ENCODE results near the gene ETFDH.

DNA sequence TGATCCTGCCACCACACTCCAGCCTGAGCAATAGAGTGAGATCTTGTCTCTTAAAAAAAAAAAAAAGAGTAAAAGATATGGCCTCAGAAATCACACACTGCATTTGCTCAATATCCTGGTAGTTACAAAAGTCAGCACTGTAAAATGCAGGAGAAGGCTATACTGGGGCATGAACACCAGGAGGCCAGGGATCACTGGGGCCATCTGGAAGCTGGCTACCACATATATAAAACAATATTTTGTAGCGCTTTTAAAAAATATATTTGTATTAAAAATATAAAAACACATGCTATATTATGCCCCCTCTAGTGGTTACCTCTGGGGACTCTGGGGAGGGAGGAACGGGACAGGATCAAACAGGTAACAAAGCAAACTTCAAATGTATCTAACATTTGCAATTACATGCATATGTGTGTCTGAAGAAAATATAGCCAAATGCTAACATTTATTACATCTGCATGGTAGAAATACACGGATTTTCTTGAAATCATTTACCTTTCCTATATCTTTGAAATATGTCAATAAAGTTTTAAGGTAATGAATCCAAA, 4.4 kb upstream of the ETFDH start:
- TF ChIP-seq EZH2 (IDR thresholded peaks at IDR 0.05; ENCODE audit: borderline replicate concordance, insufficient read depth, low read length, poor library complexity, severe bottlenecking) (no peak), POLR2AphosphoS5 (IDR thresholded peaks at IDR 0.05) (no peak), EP300 (conservative IDR thresholded peaks at IDR 0.05; ENCODE audit: poor library complexity, severe bottlenecking) (no peak), SMC3 (conservative IDR thresholded peaks at IDR 0.05; ENCODE audit: poor library complexity) (peak; percentile 46), TAF1 (IDR thresholded peaks at IDR 0.05; ENCODE audit: low read depth) (no peak), MXI1 (conservative IDR thresholded peaks at IDR 0.05; ENCODE audit: poor library complexity, severe bottlenecking) (no peak)
- TF ChIP-seq, protein P1, sequence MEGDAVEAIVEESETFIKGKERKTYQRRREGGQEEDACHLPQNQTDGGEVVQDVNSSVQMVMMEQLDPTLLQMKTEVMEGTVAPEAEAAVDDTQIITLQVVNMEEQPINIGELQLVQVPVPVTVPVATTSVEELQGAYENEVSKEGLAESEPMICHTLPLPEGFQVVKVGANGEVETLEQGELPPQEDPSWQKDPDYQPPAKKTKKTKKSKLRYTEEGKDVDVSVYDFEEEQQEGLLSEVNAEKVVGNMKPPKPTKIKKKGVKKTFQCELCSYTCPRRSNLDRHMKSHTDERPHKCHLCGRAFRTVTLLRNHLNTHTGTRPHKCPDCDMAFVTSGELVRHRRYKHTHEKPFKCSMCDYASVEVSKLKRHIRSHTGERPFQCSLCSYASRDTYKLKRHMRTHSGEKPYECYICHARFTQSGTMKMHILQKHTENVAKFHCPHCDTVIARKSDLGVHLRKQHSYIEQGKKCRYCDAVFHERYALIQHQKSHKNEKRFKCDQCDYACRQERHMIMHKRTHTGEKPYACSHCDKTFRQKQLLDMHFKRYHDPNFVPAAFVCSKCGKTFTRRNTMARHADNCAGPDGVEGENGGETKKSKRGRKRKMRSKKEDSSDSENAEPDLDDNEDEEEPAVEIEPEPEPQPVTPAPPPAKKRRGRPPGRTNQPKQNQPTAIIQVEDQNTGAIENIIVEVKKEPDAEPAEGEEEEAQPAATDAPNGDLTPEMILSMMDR (IDR thresholded peaks at IDR 0.05; ENCODE audit: poor library complexity, severe bottlenecking), result peak; percentile 47
- TF ChIP-seq, protein P2, sequence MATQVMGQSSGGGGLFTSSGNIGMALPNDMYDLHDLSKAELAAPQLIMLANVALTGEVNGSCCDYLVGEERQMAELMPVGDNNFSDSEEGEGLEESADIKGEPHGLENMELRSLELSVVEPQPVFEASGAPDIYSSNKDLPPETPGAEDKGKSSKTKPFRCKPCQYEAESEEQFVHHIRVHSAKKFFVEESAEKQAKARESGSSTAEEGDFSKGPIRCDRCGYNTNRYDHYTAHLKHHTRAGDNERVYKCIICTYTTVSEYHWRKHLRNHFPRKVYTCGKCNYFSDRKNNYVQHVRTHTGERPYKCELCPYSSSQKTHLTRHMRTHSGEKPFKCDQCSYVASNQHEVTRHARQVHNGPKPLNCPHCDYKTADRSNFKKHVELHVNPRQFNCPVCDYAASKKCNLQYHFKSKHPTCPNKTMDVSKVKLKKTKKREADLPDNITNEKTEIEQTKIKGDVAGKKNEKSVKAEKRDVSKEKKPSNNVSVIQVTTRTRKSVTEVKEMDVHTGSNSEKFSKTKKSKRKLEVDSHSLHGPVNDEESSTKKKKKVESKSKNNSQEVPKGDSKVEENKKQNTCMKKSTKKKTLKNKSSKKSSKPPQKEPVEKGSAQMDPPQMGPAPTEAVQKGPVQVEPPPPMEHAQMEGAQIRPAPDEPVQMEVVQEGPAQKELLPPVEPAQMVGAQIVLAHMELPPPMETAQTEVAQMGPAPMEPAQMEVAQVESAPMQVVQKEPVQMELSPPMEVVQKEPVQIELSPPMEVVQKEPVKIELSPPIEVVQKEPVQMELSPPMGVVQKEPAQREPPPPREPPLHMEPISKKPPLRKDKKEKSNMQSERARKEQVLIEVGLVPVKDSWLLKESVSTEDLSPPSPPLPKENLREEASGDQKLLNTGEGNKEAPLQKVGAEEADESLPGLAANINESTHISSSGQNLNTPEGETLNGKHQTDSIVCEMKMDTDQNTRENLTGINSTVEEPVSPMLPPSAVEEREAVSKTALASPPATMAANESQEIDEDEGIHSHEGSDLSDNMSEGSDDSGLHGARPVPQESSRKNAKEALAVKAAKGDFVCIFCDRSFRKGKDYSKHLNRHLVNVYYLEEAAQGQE (IDR thresholded peaks at IDR 0.05; ENCODE audit: borderline replicate concordance), result no peak

Measured in neural cell (in vitro differentiated cells).